NT2/D1 (cell line): Measurements from ENCODE around the gene CEP131.

Experiments used
- SUZ12 ChIP-seq: IDR thresholded peaks from 2 replicates; pipeline ENCODE4 v1.6.1; 2011; ENCODE audit not compliant: insufficient read length, insufficient read depth; ENCODE audit errors: extremely low read depth
- YY1 ChIP-seq: IDR thresholded peaks from 2 replicates; pipeline ENCODE4 v1.6.1; 2011; ENCODE audit not compliant: insufficient read length, insufficient read depth
- ZNF274 ChIP-seq: IDR thresholded peaks from 2 replicates; pipeline ENCODE4 v1.6.1; 2011; ENCODE audit warnings: mild to moderate bottlenecking, low read depth, low read length

- TF ChIP-seq YY1: no peak
- TF ChIP-seq SUZ12: no peak
- no peak for TF ChIP-seq ZNF274
These were observed 31.1 kb downstream of the CEP131 start for GRCh38 chr17:81191646-81192045.
